SHP77 treated with DMSO at 0.1 percent for 48 hours (cell line): ENCODE data around the gene RCBTB2.

ENCODE experiments used
- DNase-seq: peaks from one replicate; lab custom pipeline; 2025; lab: John Stamatoyannopoulos, UW

RCBTB2 gene

DNA sequence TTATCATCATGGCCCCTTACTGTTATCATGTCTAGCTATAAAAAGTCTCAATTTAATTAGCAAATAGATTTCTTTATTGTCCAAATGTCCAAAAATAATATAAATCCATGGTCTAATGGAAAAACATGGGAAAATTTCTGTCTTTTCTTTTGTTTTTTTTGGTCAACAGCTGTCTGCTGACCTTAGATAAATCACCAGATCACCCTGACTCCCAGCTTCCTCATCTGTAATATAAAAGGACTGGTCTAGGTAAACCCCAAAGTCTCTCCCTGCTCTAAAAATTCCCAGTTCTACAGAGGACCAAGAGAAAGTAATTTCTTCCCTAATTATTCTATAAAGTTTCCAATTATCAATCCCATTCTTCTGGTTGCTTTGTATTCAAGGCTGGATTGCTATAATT, 30.7 kb upstream of the RCBTB2 start:
- no peak for DNase-seq

DNA sequence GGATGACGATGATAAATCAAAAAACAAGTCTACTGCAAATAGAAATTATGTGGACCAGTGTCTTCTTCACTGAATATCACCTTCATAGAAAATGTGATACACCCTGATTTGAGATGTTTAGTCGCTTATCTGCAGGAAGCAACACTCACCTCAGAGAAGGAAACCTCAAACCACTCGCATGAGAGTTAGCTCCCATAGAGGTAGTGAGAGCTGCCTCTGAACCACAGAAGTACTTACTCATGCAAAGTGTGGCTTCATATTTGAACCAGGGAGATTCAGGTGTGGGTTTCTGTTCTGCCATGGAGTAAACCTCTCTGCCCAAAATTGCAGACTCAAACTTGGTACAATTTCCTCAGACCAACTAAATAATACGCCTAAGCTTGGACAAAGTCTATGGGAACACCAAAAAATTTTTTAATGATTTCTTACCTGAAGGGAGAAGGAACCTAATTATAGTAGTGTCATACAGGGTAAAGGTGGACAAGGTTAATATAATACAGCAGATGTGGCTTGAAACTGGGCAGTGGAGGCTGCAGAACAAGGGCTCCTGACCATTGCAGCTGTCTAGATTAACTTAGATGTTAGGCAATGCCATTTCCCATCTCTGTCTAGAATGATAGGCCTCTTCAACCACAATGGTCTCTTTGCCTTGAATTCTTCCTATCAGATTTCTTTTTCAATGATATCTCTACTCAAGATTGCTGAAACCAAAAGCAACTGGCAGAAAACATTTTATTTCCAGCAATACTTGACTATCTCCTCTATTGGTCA, 29.6 kb upstream of the RCBTB2 start:
- no peak for DNase-seq

DNA sequence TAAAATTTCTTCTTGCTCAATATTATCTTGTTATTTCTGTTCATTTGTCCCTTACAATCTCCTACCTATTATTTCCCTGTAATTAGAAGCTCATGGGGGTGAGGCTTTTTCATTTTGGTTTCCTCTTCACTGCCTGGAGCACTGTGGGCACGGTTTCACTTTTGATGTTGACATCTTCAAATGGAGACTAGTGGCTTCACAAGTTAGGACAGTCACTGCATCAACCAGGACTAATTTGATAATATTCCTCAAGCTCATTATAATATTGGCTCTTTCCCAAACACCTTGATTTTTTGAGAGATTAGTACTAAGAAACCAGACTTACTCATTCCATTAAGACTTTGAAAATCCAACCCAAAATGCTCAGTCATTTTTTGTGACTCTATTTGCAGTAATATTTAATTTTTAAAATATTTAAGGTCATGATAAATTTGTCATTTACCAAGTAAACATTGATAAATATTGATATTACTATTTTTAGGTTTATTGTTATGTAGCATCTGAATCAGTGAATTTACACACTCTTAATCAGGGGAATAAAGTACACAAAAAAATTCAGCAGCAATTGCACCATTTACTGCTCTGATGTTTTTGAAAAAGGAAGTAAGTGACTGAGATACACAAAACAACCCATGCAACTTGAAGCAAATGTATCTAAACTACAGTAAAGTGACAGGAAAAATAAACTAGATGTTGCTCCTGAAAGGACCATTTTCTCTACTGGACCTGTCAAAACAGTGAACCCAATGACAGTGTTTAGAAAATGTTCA, 28.8 kb upstream of the RCBTB2 start:
- DNase-seq, result no peak

DNA sequence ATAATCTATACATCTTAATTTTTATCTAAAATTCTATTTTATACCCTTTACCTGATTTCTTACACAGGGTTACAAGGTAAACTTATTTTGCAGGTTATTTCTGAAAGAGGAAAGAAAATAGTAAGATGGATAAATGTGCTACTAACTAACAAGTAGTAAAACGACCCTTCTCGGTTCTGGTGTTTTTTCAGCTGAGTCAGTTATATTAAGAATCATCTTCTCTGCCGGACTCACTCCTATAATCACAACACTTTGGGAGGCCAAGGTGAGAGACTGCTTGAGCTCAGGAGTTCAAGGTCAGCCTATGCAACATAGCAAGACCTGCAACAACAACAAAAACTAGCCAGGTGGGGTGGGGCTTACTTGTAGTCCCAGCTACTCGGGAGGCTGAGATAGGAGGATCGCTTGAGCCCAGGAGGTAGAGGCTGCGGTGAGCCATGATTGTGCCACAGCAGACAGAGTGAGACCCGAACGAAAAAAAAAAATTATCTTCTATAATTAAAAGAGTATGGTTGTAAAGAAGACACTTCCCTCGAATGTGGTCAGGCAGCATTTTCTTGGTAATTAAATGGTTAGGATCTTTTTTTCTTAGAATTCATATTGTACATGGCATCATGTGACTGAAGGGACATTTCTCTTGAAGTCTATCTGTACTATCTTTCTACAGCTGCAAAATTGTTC, 27.9 kb upstream of the RCBTB2 start:
- no peak for DNase-seq

DNA sequence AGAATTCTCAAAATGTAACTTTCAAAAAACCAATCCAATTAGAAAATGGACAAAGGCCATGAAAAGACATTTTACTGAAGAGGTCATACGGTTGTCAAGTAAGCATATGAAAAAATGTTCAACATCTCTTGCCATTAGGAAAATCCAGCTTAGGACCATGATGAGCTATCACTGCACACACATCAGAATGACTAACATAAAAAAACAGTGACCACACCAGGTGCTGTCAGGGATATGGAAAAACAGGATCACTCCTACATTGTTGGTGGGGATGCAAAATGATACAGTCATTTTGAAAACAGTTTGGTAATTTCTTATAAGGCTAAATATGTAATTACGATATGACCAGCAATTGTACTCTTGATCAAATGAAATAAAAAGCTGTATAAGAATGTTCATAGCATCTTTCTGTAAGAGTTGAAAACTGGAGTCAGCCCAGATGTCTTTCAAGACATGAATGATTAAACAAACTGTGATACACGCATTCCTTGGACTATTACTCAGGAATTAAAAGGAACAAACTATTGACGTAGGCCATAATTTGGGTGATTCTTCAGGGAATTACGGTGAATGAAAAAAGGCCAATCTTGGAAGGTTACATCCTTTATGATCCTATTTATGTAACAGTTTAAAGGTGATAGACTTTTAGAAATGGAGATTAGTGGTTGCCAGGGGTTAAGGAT, 26.9 kb upstream of the RCBTB2 start:
- DNase-seq, result no peak

DNA sequence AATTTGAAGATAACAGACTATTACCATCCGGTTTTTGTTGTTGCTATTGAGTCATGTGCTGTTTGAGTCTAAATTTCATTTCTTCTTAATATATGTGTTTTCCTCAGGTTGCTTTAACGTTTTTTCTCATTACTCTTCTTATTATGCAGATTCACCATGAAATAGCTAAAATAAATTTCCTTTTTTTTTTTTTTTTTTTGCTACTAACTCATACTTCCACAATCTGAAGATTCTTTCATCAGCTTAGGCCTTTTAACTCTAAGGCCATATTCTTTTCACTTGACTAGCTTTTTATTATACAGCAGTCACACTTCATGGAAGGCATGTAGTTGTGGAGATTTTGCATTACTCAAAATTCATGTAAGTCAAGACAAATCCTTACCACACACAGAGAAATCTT, 23.9 kb upstream of the RCBTB2 start:
- no peak for DNase-seq

DNA sequence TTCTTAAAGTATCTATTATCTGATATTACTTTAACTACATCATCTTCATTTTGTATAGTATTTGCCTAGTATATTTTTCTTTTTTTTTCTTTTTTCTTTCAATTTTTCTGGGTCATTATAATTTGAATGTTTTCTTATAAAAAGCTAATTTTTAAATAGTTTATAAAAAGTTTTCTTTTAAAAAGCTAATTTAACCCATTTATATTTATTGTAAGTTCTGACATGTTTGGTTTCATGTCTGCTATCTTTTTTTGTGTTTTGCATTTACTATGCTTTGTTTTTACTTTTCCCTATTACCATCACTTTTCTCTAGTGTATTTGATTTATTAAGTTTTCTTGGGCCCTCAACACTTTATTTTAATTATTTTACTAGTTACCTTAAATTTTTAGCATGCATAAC, 22.6 kb upstream of the RCBTB2 start:
- no peak for DNase-seq

DNA sequence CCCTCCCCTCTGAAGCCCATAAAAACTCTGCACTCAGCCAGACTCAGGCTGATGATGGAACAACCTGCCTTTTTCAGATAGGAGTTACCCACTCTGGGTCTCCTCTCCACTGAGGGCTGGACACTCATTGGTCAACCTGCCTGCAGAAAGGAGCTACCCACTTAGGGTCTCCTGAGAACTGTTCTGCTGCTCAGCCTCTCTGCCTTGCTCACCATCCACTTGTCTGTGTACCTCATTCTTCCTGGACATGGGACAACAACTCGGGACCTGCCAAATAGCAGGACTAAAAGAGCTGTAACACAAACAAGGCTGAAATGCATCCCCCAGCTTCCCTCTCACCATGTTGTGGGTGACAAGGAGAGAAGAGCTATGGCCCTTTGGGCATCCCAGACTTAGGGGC, 18.4 kb upstream of the RCBTB2 start:
- no peak for DNase-seq

DNA sequence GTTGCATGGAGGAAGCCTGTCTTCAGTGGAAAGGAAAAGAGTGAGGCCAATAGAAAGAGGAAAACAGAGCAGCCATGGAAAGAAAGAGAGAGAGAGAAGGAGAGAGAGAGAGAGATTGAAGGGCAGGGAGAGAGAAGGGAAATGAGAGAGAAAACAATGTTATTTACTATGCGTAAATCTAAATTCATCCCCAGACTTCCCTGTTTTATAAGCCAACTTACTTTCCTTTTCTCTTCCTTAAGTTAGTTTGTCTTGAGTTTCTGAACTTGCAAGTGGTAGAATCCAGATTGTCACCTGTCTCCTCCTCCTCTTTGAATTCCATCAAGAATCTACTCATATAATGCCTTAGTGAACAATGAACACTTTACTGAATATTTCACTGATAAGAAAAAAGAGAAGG, 16.8 kb upstream of the RCBTB2 start:
- no peak for DNase-seq

DNA sequence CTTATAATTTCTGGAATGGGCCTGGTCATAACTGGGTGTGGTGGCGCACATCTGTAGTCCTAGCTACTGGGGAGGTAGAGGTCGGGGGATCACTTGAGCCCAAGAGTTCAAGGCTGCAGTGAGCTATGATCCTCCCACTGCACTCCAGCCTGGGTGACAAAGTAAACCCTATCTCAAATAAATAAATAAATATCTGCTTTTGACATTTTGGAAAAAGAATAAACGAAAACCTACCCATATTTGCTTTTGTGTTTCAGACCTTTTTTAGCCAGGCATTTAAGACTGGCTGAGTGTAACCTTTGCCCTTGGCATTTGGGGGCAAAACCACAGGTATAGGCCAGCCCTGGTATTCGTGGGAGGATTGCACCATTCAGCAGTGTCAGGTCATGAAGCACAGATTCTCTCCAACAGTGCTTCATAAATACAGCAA, 14.8 kb upstream of the RCBTB2 start:
- no peak for DNase-seq

DNA sequence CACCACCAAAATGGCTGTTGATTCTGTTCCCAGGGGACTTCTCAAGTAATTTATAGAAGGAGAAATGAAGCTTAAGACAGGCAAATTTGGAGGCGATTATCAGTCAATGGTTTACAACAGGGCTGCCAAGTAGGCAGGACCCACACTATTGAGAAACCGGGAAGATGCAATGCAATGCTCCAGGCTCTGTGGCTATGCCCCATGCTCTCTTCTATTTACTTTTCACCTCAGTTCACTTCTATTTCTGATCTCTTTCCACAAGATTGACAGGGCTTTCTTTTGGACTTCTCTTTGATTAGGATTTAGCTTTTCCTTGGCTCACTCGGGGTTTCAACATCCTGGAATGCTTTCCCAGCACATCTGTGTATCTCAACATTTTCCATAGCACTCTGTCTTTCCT, 12.7 kb upstream of the RCBTB2 start:
- DNase-seq, result no peak

DNA sequence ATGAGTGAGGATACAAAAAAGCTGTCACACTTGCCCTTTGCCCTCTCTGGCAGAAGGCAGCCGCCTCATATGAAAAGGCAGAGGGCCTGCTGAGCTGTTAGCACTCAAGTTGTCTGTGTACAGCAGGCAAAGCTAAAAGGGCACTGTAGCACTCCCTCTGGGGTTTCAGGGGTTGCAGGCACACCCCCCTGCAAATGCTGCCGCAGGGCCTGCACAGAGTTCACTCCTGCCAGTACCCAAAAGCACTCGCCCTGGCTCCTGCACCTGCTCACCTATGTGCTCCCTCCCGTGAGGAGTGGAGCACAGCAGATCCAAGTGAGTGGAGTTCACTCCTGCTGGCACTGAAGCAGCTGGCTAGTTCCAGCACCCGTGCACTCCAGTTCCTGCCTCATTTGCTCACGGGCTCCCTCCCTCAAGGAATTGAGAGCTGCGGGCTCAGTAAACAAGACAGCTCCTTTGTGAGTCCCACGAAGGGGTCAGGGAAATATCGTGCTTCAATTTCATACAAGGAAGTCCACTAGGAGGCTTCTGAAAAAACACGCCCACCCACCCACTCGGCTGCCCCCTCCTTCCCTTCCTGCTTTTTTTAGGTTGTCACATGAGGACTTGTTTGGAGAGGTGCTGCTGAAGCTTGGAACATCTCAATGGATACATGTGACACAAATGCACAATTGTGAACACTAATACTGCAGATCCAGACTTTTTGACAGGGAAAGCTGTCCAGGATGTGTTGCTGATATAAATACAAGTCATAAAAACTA, 9.9 kb upstream of the RCBTB2 start:
- DNase-seq, result peak; percentile 39

DNA sequence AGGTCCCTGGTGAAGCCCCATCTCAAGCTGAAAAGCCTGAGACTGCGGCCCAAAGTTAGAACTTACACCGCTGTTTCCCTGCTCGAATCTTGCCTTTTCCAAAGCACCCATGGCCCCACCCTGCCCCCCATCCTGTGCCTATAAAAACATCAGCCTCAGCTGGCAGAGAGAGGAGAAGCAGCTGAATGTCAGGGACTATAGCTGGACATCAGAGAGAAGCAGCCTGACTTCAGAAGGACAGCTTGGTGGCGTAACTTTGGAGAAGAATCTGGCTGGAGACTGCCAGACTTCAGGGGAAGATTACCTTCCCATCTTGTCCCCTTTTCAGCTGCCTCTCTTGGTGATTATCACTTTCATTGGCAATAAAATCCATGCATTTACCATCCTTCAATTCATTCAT, 9.3 kb upstream of the RCBTB2 start:
- no peak for DNase-seq

DNA sequence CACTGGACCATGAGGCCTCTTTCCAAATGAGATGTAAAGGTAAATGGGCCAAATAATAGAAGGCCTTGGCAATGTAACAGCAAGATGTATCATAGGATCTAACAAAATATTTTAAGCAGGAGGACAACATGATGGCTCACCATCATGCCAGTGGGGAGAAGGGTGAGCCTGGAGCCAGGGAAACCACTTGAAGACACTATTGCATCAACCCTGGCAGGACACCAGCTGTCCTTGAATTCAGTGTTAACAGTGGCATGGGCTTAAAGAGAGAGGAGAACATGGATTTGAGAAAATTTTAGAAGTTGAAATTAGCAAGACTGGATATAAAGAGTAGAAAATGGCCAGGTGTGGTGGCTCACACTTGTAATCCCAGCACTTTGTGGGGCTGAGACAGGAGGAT, 6.7 kb upstream of the RCBTB2 start:
- DNase-seq, result no peak

DNA sequence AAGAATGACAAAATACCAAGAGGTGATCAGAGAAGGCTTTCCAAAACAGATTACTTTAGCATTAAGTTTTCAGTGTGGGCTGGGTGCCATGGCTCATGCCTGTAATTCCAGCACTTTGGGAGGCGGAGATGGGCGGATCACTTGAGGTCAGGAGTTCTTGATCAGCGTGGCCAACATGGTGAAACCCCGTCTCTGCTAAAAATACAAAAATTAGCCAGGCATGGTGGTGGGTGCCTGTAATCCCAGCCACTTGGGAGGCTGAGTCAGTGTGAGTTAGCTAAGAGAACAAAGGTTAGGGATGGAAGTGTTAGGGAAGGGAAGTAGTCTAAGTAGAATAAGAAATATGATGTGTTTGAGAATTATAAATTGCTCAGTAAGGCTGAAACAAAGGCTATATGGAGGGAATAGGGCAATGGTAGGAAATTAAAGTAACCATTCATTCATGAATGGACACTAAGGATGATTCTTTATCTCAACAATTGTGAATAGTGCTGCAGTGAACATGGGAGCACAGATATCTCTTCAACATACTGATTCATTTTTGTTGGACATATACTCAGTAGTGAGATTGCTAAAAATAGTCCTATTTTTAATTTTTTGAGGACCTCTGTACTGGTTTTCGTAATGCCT, 3.9 kb upstream of the RCBTB2 start:
- DNase-seq, result no peak

DNA sequence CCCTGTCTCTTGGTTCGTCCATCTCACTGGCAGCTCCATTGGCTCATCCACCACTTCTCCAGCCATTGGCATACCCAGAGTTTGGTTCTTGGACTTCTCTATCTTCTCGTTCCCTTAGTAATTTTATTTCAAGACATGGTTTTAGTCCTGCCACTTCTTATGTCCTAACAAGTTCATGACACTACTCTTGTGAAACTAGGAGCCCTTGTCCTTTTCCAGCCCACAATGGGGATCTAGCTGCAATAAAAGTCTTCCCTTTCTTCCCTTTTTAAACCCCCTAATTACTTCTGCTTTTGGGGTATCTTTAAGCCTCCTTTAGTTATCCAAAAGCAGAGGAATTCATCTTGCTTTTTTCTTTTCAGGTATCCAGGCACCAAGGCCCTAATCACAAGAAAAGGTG, 2.9 kb upstream of the RCBTB2 start:
- no peak for DNase-seq

DNA sequence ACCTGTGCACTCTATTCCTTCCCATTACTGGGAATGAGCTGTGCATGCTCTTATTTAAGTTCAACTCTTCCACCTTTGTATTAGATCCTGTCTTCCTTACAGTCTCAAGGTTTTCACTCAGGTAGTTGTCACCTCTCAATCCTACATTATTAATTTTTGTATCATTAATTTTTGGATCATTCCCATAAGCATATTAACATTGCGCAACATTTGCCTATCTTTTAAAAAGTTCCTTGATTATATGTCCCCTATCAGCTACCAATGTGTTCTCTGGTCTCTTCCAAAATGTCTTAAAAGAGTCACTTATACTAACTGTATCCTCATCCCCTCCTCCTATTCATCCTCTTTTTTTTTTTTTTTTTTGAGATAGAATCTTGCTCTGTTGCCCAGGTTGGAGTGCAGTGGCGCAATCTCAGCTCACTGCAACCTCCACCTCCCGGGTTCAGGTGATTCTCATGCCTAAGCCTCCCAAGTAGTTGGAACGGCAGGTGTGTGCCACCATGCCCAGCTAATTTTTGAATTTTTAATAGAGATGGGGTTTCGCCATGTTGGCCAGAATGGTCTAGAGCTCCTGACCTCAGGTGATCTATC, 2.1 kb upstream of the RCBTB2 start:
- DNase-seq, result no peak

DNA sequence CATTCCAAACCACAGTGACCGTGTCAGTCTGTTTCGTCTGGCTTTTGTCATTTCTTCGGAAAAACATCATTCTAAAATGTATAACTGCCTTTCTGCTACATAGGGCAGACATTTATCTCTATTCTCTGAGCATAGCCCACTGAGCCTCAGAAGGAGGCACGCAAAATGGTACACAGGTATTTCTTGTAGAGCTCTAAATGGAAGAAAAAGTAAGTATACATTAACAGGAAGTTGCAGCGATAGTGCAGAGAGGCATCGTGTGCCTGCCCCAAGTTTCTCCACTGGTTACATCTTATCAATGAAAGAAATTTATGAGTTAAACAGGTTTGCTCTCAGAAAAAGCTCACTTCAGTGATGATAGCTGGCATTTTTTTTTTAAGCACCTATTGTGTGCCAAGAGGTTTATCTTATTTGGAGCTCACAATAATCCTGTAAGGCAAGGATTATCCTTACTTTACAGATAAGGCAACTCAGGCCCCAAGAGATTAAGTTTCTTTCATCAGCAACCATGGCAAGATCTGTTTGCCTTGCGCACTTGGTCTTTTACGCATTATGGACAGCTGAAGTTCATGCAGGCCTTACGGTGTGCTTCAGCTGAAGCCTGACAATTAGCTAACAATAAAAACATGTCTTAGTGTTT, 1.2 kb upstream of the RCBTB2 start:
- no peak for DNase-seq

DNA sequence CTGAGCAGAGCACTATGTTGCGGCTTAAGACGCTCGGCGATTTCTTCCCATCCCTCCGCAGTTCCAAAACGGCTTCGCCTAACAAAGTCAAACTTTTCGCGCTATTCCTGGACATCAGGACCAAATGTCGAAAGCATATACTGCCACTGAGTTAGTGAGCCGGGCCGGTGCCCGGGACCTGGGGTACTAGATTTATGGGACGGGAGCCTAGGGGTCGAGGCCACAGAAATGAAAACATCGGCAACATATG, 699 bp downstream of the RCBTB2 start:
- no peak for DNase-seq

DNA sequence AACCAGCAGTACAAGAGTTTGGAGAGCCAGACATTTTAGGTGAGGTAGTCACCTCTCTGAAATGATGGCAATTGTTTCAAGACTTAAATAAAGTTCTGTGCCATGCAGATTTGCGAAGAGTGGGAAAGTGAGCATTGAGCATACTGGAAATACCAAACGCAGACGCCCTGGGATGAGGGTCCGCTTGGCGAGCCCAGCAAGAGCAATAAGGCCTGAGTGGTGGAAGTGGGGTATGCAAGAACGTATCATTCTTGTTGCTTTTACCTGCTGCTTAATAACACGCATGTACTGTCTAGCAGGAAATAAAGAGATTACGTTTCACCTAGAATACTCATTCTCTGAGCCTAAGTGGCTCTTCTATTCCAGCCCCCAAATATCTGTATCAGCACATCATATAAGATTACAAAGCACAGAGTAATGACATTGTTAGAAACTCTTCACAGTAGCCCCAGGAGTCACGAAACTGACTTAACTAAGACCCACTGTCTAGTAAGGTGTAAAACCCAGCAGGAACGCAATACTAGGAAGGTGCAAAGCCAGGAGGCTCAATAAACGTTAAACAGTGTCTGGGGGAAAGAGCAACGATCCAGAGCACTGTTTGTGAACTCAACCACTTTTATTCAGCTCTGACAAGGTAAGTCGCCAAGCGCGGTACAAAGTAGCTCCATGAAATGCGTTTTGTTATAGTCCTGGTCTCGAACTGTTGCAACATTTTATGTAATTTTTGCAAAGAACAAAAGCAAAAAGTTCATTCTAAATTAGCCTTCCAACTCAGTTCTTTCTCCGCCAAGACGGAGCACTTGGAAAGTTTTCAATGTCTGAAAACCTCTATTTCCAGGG, 1.2 kb downstream of the RCBTB2 start:
- no peak for DNase-seq
